ENCODE results near the gene PCSK5. TPM values are rescaled to one million over a fixed set of nuclear protein-coding genes. Genes with fewer than 3 reads are reported as not detected.

The PCSK5 gene
- total and polyA plus RNA-seq, 8 donors = 0.37 to 86.3 (median 4.9) TPM

GRCh38 chr9:75903785-75904360 is 13.4 kb downstream of the PCSK5 start:
- TF ChIP-seq EP300 (IDR thresholded peaks at IDR 0.05) (no peak), POLR2AphosphoS5 (IDR thresholded peaks at IDR 0.05) (no peak), POLR2A (IDR thresholded peaks at IDR 0.05) (no peak)
- TF ChIP-seq, protein P1, sequence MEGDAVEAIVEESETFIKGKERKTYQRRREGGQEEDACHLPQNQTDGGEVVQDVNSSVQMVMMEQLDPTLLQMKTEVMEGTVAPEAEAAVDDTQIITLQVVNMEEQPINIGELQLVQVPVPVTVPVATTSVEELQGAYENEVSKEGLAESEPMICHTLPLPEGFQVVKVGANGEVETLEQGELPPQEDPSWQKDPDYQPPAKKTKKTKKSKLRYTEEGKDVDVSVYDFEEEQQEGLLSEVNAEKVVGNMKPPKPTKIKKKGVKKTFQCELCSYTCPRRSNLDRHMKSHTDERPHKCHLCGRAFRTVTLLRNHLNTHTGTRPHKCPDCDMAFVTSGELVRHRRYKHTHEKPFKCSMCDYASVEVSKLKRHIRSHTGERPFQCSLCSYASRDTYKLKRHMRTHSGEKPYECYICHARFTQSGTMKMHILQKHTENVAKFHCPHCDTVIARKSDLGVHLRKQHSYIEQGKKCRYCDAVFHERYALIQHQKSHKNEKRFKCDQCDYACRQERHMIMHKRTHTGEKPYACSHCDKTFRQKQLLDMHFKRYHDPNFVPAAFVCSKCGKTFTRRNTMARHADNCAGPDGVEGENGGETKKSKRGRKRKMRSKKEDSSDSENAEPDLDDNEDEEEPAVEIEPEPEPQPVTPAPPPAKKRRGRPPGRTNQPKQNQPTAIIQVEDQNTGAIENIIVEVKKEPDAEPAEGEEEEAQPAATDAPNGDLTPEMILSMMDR (IDR thresholded peaks at IDR 0.05) = no peak
- no peaks in the 10 kb centered on the region for H3K36me3 ChIP-seq
- WGBS, 5 donors = 57 to 69% (median 64%) methylated on average over 5 of the region's 5 CpGs
- DNase-seq = no peak
- H3K27ac ChIP-seq = no peak overlapping the region
- H3K27me3 ChIP-seq = no peaks in the 10 kb centered on the region
- no peaks in the 10 kb centered on the region for H3K4me1 ChIP-seq
- intact Hi-C loops (cut with DNase I; ENCODE audit: low total_unique reads) = no loop called here
- H3K4me3 ChIP-seq = no peak overlapping the region
- H3K9me3 ChIP-seq = no peaks in the 10 kb centered on the region

- DNase-seq = no peak
- Histone ChIP-seq H3K27me3 (no peaks in the 10 kb centered on the region), H3K4me3 (no peak overlapping the region), H3K36me3 (no peaks in the 10 kb centered on the region), H3K27ac (no peak overlapping the region), H3K4me1 (no peaks in the 10 kb centered on the region), H3K9me3 (no peaks in the 10 kb centered on the region)
- TF ChIP-seq POLR2AphosphoS5 (IDR thresholded peaks at IDR 0.05) = no peak
- TF ChIP-seq, protein P1 (IDR thresholded peaks at IDR 0.05) = no peak
- no peak for TF ChIP-seq POLR2A (IDR thresholded peaks at IDR 0.05)
- TF ChIP-seq EP300 (IDR thresholded peaks at IDR 0.05) = no peak
- intact Hi-C loops (cut with DNase I; ENCODE audit: low total_unique reads) = no loop called here
Observed at GRCh38 chr9:75904364-75904763, 13.9 kb downstream of the PCSK5 start.

GRCh38 chr9:75906531-75906930 is 16.1 kb downstream of the PCSK5 start:
- H3K4me3 ChIP-seq = no peak overlapping the region
- no peak overlapping the region for H3K27ac ChIP-seq
- WGBS, 5 donors = 90 to 100% (median 98%) methylated on average over 1 of the region's 1 CpG
- intact Hi-C loops (cut with DNase I; ENCODE audit: low total_unique reads) = no loop called here
- no peaks in the 10 kb centered on the region for H3K36me3 ChIP-seq
- H3K9me3 ChIP-seq = no peaks in the 10 kb centered on the region
- no peak for DNase-seq
- TF ChIP-seq, protein P1 (IDR thresholded peaks at IDR 0.05) = no peak
- TF ChIP-seq POLR2A (IDR thresholded peaks at IDR 0.05) (no peak), EP300 (IDR thresholded peaks at IDR 0.05) (no peak), POLR2AphosphoS5 (IDR thresholded peaks at IDR 0.05) (no peak)
- H3K4me1 ChIP-seq = no peaks in the 10 kb centered on the region
- no peaks in the 10 kb centered on the region for H3K27me3 ChIP-seq

- 69 to 82% (median 78%) methylated on average over 3 of the region's 3 CpGs for WGBS, 5 donors
- Histone ChIP-seq H3K27ac (no peak overlapping the region), H3K36me3 (no peaks in the 10 kb centered on the region), H3K4me1 (no peaks in the 10 kb centered on the region), H3K27me3 (no peaks in the 10 kb centered on the region), H3K4me3 (no peak overlapping the region), H3K9me3 (no peaks in the 10 kb centered on the region)
- peak in 1 of 2 donors; percentile 30 for DNase-seq
- TF ChIP-seq POLR2AphosphoS5 (IDR thresholded peaks at IDR 0.05) = no peak
- no peak for TF ChIP-seq EP300 (IDR thresholded peaks at IDR 0.05)
- TF ChIP-seq, protein P1 (IDR thresholded peaks at IDR 0.05) = no peak
- TF ChIP-seq POLR2A (IDR thresholded peaks at IDR 0.05) = no peak
- intact Hi-C loops (cut with DNase I; ENCODE audit: low total_unique reads) = no loop called here
Observed at GRCh38 chr9:75907329-75907728, 16.9 kb downstream of the PCSK5 start.

Measured in stomach (tissue), 9 donors.